NOMO-1 (cell line): Measurements from ENCODE around the gene SPATS1.
"Not testable (repeated sequence)": the region's sequence is repeated elsewhere in the genome, so short reads cannot be mapped to it uniquely, and the experiment has no call there.

Experiments used
- DNase-seq, 2 experiments: peaks; one replicate each; lab custom pipeline; 2025; ENCODE audit not compliant: unreplicated experiment in 2 of 2; lab: John Stamatoyannopoulos, UW

SPATS1 gene

DNA sequence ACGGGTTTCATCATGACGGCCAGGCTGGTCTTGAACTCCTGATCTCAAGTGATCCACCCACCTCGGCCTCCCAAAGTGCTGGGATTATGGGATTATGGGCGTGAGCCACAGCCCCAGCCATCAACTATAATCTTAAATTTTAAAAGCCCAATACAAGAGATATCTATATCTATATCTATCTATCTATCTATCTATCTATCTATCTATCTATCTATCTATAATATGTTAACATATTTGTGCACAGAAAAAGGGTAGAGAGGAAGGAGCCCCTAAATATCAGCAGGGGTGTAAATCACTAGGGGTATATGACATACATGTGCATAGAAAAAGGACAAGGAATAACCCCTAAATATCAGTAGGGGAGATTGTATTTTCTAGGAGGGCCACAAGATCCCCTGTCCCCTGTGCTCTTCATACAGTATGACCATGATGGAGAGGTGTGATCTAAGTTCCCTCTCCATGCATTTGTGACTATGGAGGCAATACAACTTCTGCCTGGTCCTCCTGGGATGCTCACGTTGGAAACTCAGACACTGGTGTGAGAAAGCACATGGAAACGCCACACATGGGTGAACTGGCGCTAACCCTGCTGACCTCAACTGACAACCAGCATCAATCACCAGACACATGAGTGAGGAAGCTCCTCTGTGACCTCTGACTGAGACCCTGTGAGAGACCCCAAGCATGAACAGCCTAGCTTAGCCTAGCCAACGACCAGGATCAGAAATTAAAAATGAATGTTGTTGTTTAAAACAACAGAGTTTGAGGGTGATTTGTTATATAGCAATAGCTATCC is 1.2 kb upstream of the SPATS1 start:
- DNase-seq, result no peak

DNA sequence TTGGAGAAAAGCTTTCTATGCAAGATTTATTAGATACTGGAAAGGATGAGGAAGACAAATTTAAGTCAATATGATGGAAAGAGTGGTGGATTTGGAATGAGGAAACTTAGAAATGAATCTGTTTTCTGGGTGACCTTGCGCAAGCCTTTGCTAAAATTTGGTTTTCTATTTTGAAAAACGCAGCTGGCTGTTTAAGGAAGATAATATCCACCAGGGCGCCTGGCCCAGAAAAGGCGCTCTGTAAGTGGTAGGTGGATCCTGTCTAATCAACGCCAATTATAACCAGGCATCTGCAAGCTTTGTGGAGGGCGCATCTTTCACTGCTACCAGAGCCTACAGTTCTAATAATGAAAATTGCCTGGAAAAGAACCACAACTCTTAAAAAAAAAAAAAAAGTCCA is 398 bp upstream of the SPATS1 start:
- DNase-seq, result peak; percentile 68 to 75

DNA sequence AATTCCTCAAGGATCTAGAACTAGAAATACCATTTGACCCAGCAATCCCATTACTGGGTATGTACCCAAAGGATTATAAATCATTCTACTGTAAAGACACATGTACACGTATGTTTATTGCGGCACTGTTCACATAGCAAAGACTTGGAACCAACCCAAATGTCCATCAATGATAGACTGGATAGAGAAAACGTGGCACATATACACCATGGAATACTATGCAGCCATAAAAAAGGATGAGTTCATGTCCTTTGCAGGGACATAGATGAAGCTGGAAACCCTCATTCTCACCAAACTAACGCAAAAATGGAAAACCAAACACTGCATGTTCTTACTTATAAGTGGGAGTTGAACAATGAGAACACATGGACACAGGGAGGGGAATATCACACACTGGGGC is 4.4 kb downstream of the SPATS1 start:
- DNase-seq, result not testable (repeated sequence)

DNA sequence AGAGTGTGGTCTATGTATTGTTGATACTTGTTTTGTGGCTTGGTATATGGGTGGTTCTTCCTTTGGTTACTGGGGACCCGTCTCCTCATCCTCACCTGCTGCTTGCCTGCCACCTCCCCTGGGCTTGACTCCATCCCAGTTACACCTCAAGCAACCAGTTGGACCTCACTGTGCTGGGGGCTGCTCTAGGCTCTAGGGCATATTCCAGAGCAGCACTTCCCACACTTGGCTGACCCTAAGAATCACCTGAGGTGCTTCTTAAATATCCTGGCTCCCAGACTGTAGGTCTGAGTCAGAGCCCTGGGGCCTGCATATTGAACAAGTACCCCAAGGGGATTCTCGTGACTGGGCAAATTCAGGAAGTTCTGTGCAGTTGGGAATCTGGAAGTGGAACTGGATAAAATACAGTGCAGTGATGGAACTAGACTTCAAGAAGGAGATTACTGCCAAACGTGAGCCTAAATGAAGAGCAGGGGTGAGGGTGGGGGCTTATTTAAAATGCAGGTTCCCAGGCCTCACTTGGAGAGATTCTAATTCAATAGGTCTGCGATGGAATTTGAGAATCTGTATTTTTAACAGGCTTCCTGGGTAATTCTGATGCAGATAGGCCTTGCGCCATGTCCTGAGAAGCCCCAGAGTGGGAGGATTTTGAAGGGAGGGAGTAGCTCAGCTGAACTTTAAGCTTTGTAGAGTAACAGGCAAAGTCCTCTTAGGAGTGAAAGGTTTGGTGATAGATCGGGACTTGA is 7.6 kb downstream of the SPATS1 start:
- no peak for DNase-seq

DNA sequence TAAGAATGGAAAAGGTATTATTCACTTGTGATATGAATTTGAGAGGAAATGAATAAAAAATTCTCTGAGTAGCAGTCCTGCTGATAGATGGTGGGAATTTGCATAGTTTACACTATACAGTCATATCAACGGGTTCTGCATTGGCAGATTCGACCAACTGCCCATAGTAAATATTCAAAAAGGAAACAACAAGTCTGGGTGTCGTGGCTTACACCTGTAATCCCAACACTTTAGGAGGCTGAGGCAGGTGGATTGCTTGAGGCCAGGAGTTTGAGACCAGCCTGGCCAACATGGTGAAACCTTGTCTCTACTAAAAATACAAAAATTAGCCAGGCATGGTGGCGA is 8.2 kb downstream of the SPATS1 start:
- not testable (repeated sequence) for DNase-seq

DNA sequence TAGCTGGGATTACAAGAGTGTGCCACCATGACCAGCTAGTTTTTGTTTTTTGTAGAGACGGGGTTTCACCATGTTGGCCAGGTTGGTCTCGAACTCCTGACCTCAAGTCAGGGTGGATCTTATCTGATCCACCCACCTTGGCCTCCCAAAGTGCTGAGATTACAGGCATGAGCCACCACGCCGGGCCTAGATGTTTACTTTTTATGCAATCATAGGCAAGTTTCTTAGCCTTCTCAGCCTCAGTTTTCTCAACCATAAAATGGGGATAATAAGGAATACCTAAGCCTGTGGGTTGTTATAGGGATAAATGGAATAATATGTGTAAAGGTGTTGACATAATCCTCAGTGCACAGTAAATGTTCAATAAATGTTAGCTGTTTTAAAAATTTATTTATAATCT is 9.8 kb downstream of the SPATS1 start:
- no peak for DNase-seq

DNA sequence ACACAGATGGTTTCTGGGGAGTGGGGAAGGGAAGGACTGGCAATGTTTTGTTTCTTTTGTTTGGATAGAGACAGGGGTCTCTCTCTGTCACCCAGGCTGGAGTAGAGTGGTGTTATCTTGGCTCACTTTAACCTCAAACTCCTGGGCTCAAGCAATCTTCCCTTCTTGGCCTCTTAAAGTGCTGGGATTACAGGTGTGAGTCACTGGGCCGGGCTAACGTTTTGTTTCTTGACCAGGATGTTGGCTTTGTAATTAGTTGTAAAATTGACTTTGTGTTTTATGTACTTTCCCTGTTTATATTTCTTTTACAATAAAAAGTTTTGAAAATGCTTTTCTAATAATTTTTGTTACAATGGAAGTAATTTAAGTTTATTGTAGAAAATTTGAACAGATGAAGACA is 10.9 kb downstream of the SPATS1 start:
- DNase-seq, result no peak

DNA sequence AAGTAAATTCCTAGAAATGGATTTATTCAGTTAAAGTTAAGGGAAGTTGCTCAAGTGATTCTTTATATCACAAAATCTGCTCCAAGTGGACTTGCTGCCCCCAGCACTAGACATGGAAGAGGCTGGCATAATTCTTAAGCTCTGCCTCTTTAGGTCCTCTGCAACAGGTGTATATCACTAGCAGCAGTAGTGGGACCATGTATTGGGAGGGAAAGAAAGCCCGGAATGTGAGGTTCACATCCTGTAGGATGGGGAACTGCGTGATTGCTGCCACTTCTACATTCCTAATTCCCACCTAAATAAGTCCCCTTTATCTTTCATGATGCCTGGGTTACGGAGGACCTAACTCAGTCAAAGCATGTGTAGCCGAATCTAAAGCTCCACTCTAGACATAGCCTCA is 13.2 kb downstream of the SPATS1 start:
- DNase-seq, result no peak

DNA sequence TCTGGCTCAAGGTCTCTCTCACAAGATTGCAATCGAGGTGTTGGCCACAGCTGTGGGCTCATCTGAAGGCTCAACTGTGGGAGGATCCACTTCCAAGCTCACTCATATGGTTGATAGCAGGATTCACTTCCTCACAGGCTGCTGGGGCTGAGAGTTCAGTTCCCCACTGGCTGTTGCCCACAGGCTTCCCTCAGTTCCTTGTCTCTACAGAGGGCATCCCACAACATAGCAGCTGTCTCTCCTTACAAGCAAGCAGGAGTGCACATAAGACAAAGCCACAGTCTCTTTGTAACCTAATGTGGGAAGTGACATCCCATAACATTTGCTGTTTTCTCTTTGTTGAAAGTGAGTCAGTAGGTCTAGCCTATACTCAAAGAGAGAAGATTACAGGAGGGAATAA is 14.0 kb downstream of the SPATS1 start:
- DNase-seq, result no peak

DNA sequence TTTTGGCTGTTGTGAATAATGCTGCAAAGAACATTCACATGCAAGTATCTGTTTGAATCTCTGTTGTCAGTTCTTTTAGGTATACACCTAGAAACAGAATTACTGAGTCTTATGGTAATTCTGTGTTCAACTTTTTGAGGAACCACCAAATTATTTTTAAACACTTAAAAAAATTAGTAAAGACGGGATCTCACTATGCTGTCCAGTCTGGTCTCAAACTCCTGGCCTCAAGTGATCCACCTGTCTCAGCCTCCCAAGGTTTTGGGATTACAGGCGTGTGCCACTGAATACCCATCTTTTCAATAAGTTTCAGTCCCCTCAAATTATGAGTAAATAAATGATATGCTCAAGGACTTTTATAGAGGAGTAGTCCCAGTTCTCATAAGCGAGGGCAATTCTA is 17.5 kb downstream of the SPATS1 start:
- DNase-seq, result no peak

DNA sequence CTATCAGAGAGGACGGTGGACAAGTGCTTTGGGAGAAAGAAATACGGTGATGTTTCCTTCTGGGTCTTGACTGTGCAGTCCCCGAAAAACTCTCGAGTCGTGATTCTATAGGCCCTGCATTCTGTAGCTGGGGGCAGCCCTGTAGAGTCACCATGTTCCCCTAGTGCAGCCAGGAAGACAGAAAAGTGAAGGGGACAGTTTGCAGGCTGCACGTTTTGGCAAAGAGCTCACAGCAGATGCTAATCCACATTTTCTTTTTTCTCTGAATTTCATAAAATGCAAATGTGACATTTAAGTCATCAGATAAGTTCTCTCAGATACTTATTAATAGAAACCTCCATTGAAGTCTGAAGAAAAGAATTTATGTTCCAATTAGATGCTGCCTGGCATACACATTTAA is 19.5 kb downstream of the SPATS1 start:
- no peak for DNase-seq

DNA sequence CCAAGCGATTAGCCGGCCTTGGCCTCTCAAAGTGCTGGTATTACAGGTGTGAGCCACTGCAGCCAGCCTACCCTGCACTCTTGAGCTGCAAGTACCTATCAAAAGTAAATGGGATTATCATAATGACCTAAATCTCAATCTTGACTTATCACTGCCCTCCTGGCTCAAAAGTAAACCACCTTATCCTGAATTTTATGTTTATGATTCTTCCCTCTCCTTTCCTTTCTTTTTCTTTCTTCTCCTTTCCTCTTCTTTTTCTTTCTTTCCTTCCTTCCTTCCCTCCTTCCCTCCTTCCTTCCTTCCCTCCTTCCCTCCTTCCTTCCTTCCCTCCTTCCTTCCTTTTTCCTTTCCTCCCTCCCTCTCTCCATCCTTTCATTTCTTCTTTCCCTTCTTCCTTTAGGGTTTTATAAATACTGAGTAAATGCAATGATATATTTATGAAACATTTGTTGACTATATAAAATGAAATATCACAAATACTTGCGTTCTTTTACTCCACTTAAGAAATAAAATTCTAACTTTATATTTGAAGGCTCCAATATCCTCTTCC is 21.0 kb downstream of the SPATS1 start:
- DNase-seq, result no peak

DNA sequence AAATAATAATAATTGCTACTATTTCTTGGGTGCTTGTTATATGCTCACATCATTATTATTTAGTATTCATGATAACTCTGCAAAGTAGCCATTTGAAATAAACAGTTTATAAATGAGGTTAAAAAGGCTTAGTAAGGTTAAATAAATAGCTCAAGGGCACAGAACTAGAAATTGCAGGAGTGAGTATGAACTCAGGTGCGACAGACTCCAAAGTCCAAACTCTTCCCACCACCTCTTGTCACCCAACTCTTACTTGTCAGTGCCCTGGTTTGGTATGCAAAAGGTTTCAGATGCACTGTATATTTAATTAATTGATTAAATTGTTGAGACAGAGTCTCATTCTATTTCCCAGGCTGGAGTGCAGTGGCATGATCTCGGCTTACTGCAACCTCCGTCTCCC is 24.3 kb downstream of the SPATS1 start:
- DNase-seq, result no peak

DNA sequence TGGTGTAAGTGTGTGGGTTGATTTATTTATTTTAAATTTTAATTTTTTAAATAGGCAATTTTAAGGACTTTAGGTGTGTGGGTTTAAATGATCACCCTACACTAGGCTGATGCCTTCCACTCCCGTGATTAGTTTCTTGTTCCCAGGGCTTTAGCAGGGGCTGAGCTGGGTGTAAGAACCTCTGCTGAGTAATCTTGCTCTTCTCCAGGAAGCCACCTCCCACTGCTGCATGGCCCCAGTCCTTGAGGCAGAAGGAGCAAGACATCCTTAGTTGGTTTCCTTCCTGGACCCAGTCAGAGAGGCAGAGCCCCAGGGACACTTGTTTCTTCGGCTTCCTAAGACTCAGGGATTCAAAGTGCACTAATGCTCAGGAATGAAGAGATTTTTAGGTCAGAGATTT is 25.2 kb downstream of the SPATS1 start:
- DNase-seq, result no peak

DNA sequence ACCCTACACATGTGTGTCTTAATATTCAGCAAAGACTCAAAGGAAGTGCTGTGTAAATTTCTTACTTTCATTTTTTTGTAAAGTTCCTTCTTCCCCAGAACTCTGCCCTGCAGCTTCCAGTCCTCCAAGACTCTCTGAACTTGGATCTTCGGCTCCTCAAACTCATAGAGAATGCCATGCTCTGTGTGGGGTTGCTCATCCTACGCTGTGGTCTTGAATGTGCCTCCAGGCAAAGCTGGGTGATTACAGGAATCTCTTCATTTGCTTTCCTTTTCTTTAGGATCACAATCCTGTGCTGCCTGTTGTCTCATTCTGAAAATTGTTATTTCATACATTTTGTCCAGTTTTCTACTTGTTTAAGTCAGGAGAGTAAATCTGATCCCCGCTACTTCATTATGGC is 30.6 kb downstream of the SPATS1 start:
- DNase-seq, result no peak

DNA sequence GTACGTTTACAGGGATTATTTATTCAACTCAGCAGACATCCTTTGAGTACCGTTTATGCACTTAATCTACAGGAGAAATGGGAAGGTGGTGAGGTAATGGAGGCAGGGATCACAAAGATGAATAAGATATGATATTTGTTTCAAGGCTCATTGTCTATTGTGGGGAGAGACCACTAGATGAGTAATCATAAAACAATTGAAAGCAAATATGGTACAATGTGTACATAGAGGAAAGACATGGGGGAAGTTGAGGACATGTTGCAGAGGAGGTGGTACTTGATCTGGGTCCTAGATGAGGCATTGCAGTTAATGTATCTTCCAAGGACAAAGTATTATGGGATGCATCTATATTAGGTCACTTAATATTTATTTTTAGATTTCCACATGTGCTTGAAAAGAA is 31.3 kb downstream of the SPATS1 start:
- no peak for DNase-seq

DNA sequence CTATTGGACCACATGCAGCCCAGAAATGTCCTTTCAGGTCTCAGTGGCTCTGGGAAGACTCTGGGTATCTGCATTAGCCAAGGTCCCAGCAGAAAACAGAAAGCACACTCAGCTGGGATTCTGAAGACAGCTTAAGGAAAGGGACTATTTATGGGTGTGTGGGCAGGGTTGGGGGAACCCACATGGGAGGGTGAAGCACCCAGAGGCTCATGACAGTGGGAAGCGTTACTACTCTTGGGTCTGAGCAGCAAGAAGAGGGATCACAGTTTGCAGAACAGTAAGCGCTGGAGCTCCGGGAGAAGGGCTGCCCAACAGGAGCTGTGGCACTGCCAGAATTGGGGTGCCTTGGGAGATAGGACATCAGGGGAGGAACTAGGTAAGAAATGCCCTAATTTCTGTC is 32.6 kb downstream of the SPATS1 start:
- no peak for DNase-seq

DNA sequence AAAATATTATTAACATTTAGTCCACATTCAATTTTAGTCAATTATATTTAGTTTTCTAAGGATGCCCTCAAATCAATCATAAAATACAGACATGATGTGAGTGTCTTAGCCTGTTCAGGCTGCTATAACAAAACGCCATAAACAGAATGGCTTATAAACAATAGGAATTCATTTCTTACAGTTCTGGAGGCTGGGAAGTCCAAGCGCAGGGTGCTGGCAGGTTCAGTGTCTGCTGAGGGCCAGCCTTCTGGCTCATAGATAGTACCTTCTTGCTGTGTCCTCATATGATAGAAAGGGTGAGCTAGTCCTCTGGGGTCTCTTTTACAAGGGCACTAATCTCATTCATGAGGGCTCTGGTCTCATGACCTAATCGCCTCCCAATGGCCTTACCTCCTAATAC is 35.0 kb downstream of the SPATS1 start:
- DNase-seq, result no peak

DNA sequence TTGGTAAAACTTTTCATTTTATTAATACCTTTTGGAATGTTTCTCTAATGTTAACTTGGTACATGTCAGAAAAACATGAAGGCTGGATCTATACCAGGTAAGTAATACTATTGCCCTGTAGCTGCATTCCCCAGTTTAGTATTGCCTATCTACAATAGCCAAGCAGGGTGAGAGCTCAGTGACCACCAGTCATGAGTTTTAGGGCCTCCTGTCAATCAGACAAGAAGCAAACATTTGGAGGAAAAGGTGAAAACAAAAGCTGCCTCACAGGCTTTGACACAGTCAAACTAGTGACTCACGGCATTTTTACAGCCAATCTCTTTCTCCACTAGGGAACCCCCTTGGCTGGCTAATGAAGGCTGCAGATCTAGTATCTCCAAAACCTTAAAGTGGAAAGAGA is 35.5 kb downstream of the SPATS1 start:
- DNase-seq, result no peak

DNA sequence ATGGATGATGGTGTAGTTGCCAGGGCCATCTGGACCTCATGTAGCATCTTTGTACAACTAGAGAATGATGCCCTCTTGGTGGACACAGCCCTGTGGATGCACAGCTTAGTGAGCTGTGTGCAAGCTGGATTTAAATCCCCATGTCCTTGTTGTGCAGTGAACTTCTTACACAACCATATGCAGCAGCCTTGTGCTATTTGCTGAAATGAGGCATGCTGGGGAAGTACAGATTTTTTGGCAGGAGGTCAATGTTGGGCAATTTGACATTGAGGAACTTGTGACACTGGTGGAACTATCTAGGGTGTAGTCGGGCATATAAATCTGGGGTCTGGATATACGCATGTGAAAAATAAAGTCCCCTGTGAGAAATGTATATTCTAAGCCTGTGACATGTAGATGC is 39.3 kb downstream of the SPATS1 start:
- DNase-seq, result peak; percentile 88 to 96

DNA sequence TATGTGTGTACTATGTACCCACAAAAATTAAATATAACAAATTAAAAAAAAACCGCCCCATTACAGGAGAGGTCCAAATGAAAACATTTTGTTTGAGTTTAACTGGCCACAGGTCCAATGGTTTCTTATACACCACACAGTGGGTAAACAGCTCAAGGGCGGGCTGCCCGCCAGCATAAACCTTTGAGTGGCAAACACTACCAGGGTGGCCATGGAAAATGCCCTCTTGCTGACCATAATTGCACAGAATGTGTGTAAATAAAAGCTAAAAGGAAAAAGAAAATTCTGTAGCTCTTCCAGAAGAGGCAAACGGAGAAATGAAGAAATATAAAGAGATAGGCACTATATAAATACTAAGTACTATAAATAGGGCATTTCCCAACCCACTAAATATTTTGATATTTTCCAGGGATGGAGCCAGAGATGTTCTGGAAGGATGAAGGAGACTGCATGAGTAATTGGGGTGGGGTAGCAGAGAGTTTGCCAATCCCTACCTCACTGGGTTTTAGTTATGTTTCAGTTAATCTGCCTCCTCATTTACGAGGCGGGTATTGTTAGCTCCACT is 44.0 kb downstream of the SPATS1 start:
- DNase-seq, result no peak

DNA sequence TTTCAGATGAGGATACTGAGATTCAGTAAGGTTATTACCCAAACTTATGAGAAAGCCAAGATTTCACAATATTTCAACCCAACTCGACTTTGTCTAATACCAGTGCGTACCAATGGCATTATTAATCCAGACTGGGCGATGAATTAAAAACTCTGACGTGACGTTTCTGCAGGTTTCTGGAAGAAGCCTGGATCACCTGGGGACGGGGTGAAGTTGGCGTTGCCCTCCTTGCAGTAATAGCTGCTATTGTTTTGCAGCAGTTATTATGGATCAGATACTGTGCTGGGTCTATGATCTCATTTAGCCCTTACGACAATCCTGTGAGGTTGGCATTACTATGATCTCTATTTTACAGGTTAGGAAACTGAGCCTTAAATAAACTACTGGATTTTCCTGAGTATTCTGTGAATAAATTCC is 44.5 kb downstream of the SPATS1 start:
- DNase-seq, result peak in 1 of 2 experiments; percentile 29
